ENCODE results near the gene PRR33. TPM values are rescaled to one million over a fixed set of nuclear protein-coding genes. Genes with fewer than 3 reads are reported as not detected.
"Not testable (repeated sequence)": the region's sequence is repeated elsewhere in the genome, so short reads cannot be mapped to it uniquely, and the experiment has no call there.

The PRR33 gene
- total RNA-seq (not detected), total RNA-seq (0 to 0.71 (median 0.08) reads per million in 172 experiments)
- 7.8 TPM for polyA plus RNA-seq (2013, experiment 1 of 2)
- 8.5 TPM for polyA plus RNA-seq (2013, experiment 2 of 2)

- H3K36me3 ChIP-seq (ENCODE audit: insufficient read depth, low read length), result peaks cover 23% of the 10 kb centered on the region
- H3K27ac ChIP-seq (ENCODE audit: low read depth in 1 of 2, low read length in 2 of 2), result peak within 1 kb of the TSS in 1 of 2 donors; percentile 64
- H3K4me3 ChIP-seq (ENCODE audit: low read length), result peak within 1 kb of the TSS; percentile 47
- H3K4me3 Mint-ChIP-seq, result peak within 1 kb of the TSS; percentile 74
- peaks cover 11% of the 10 kb centered on the region for H3K36me3 Mint-ChIP-seq (ENCODE audit: low read depth)
- no peak for TF ChIP-seq CTCF (IDR thresholded peaks at IDR 0.05)
- DNase-seq (no peak), ATAC-seq (ENCODE audit: poor library complexity) (no peak)
- CTCF ChIA-PET, result no interaction called here
- H3K4me1 Mint-ChIP-seq (ENCODE audit: low read depth), result peaks cover 31% of the 10 kb centered on the region
- no peaks in the 10 kb centered on the region for H3K27me3 ChIP-seq (ENCODE audit: control insufficient read depth in 1 of 2, insufficient read depth in 2 of 2, low read length in 2 of 2)
- intact Hi-C loops (cut with DNase I, micrococcal nuclease), result no loop called here
- H3K27ac Mint-ChIP-seq, result peak within 1 kb of the TSS; percentile 70
- H3K27me3 Mint-ChIP-seq, result no peaks in the 10 kb centered on the region
- POLR2A ChIA-PET, result interaction anchor here (0.8 to 5.2 kb wide), 5 partner anchors 10 to 41 kb away, joined by 4 to 40 read pairs (median 9); no protein-coding TSS in a partner anchor
- peaks cover 53% of the 10 kb centered on the region for H3K4me1 ChIP-seq (ENCODE audit: insufficient read depth, low read length)
- H3K9me3 Mint-ChIP-seq, result no peaks in the 10 kb centered on the region
- H3K9me3 ChIP-seq (ENCODE audit: control insufficient read depth in 1 of 2, insufficient read depth in 1 of 2, low read length in 2 of 2), result no peaks in the 10 kb centered on the region
Observed at GRCh38 chr11:1891831-1892115, at the start of gene PRR33. TSS of gene PRR33 (minus strand) at chr11:1891895. CDS start at chr11:1890584, 1,311 bp downstream.

- H3K36me3 ChIP-seq (ENCODE audit: insufficient read depth, low read length); H3K9me3 ChIP-seq (ENCODE audit: control insufficient read depth in 1 of 2, insufficient read depth in 1 of 2, low read length in 2 of 2); H3K4me3 ChIP-seq (ENCODE audit: low read length); DNase-seq; H3K27ac ChIP-seq (ENCODE audit: low read depth in 1 of 2, low read length in 2 of 2); H3K27me3 ChIP-seq (ENCODE audit: control insufficient read depth in 1 of 2, insufficient read depth in 2 of 2, low read length in 2 of 2); H3K27me3 Mint-ChIP-seq; CTCF ChIA-PET; H3K4me3 Mint-ChIP-seq; H3K4me1 Mint-ChIP-seq (ENCODE audit: low read depth); POLR2A ChIA-PET; H3K36me3 Mint-ChIP-seq (ENCODE audit: low read depth); H3K9me3 Mint-ChIP-seq; H3K4me1 ChIP-seq (ENCODE audit: insufficient read depth, low read length); ATAC-seq (ENCODE audit: poor library complexity); H3K27ac Mint-ChIP-seq: not testable (repeated sequence)
- intact Hi-C loops (cut with DNase I, micrococcal nuclease), result loop anchor here (1.0 kb wide), 2 partner anchors 41 to 45 kb away; no protein-coding TSS in a partner anchor
Observed at GRCh38 chr11:1939788-1940187, 48.1 kb upstream of the PRR33 start.

GRCh38 chr11:1939006-1939625 lies 47.4 kb upstream of the PRR33 start:
- Histone ChIP-seq H3K4me1 (ENCODE audit: insufficient read depth, low read length) (peaks cover 3% of the 10 kb centered on the region), H3K4me3 (ENCODE audit: low read length) (no peak overlapping the region), H3K27ac (ENCODE audit: low read depth in 1 of 2, low read length in 2 of 2) (no peak overlapping the region), H3K9me3 (ENCODE audit: control insufficient read depth in 1 of 2, insufficient read depth in 1 of 2, low read length in 2 of 2) (no peaks in the 10 kb centered on the region), H3K36me3 (ENCODE audit: insufficient read depth, low read length) (no peaks in the 10 kb centered on the region), H3K27me3 (ENCODE audit: control insufficient read depth in 1 of 2, insufficient read depth in 2 of 2, low read length in 2 of 2) (no peaks in the 10 kb centered on the region)
- POLR2A ChIA-PET, result no interaction called here
- Mint-ChIP-seq H3K27ac (no peak overlapping the region), H3K36me3 (ENCODE audit: low read depth) (no peaks in the 10 kb centered on the region), H3K4me1 (ENCODE audit: low read depth) (no peaks in the 10 kb centered on the region), H3K4me3 (no peak overlapping the region), H3K27me3 (peaks cover 4% of the 10 kb centered on the region), H3K9me3 (no peaks in the 10 kb centered on the region)
- CTCF ChIA-PET, result no interaction called here
- no peak for TF ChIP-seq CTCF (IDR thresholded peaks at IDR 0.05)
- ATAC-seq (ENCODE audit: poor library complexity) (no peak), DNase-seq (peak in 1 of 14 experiments; percentile 1)
- intact Hi-C loops (cut with DNase I, micrococcal nuclease), result loop anchor here (1.0 kb wide), 2 partner anchors 41 to 45 kb away; no protein-coding TSS in a partner anchor

Measured in CD4-positive, alpha-beta T cell (primary cell).